Measurements from ENCODE around the gene SLMAP.

The SLMAP gene

GRCh38 chr3:57743496-57743895 lies 12.6 kb upstream of the SLMAP start:
- H3K4me3 ChIP-seq (ENCODE audit: low read depth, low read length), result no peak overlapping the region
- POLR2A ChIA-PET, result no interaction called here
- TF ChIP-seq CTCF (IDR thresholded peaks at IDR 0.05; ENCODE audit: insufficient read depth, low read length, missing control alignments), result no peak
- no peak for DNase-seq (ENCODE audit: low read depth, low spot score)
- CTCF ChIA-PET, result interaction anchor here (0.7 to 1.6 kb wide), 2 partner anchors 16 to 99 kb away, joined by 3 to 4 read pairs; no protein-coding TSS in a partner anchor

GRCh38 chr3:57745101-57745500 lies 11.0 kb upstream of the SLMAP start:
- H3K4me3 ChIP-seq (ENCODE audit: low read depth, low read length), result no peak overlapping the region
- ChIA-PET CTCF (no interaction called here), POLR2A (interaction anchor here (1.7 kb wide), 1 partner anchor 11 kb away, joined by 6 read pairs; the partner anchor contains the start of gene SLMAP)

GRCh38 chr3:57746156-57747010 lies 9.7 kb upstream of the SLMAP start:
- no peak for TF ChIP-seq CTCF (IDR thresholded peaks at IDR 0.05; ENCODE audit: insufficient read depth, low read length, missing control alignments)
- POLR2A ChIA-PET, result interaction anchor here (1.7 kb wide), 1 partner anchor 9 kb away, joined by 6 read pairs; the partner anchor contains the start of gene SLMAP
- H3K4me3 ChIP-seq (ENCODE audit: low read depth, low read length), result no peak overlapping the region
- no peak for DNase-seq (ENCODE audit: low read depth, low spot score)
- CTCF ChIA-PET, result interaction anchor here (0.7 kb wide), 1 partner anchor 9 kb away, joined by 3 read pairs; the partner anchor contains the start of gene SLMAP

More at GRCh38 chr3:57745101-57745500, 11.0 kb upstream of the SLMAP start:
- DNase-seq (ENCODE audit: low read depth, low spot score), result no peak
- TF ChIP-seq CTCF (IDR thresholded peaks at IDR 0.05; ENCODE audit: insufficient read depth, low read length, missing control alignments), result no peak

- no peak overlapping the region for H3K4me3 ChIP-seq (ENCODE audit: low read depth, low read length)
- no peak for DNase-seq (ENCODE audit: low read depth, low spot score)
- ChIA-PET CTCF (no interaction called here), POLR2A (no interaction called here)
- no peak for TF ChIP-seq CTCF (IDR thresholded peaks at IDR 0.05; ENCODE audit: insufficient read depth, low read length, missing control alignments)
Observed at GRCh38 chr3:57749542-57749941, 6.6 kb upstream of the SLMAP start.

- POLR2A ChIA-PET, result no interaction called here
- CTCF ChIA-PET, result no interaction called here
- DNase-seq (ENCODE audit: low read depth, low spot score), result no peak
Observed at GRCh38 chr3:57752307-57752706, 3.8 kb upstream of the SLMAP start.

More at GRCh38 chr3:57752307-57752706, 3.8 kb upstream of the SLMAP start:
- no peak for TF ChIP-seq CTCF (IDR thresholded peaks at IDR 0.05; ENCODE audit: insufficient read depth, low read length, missing control alignments)
- H3K4me3 ChIP-seq (ENCODE audit: low read depth, low read length), result no peak overlapping the region
